H9 (cell line): ENCODE measurements around the gene RAPH1. TPM values are rescaled to one million over a fixed set of nuclear protein-coding genes. Genes with fewer than 3 reads are reported as not detected.
"Not testable (repeated sequence)": the region's sequence is repeated elsewhere in the genome, so short reads cannot be mapped to it uniquely, and the experiment has no call there.

ENCODE experiments used
- DNase-seq: peaks from one replicate; pipeline ENCODE4 v3.0.0-alpha.2; 2017
- H2AFZ ChIP-seq: one replicate; pipeline ENCODE4 v1.6.1; 2013; ENCODE audit warnings: mild to moderate bottlenecking, low read length, control low read depth, moderate library complexity
- H2AK5ac ChIP-seq: 2 replicates; pipeline ENCODE4 v1.6.1; 2013; ENCODE audit warnings: low read length, control low read depth, mixed read lengths; ENCODE audit not compliant: insufficient read length
- H2BK120ac ChIP-seq: one replicate; pipeline ENCODE4 v1.6.1; 2013; ENCODE audit warnings: low read depth, mild to moderate bottlenecking, low read length, control low read depth, inconsistent platforms; ENCODE audit not compliant: poor library complexity, severe bottlenecking
- H2BK12ac ChIP-seq: 2 replicates; pipeline ENCODE4 v1.6.1; 2013; ENCODE audit warnings: low read length, control low read depth, mixed read lengths, low read depth; ENCODE audit not compliant: insufficient read length
- H2BK15ac ChIP-seq: 2 replicates; pipeline ENCODE4 v1.6.1; 2013; ENCODE audit warnings: low read depth, low read length, control low read depth
- H2BK20ac ChIP-seq: one replicate; pipeline ENCODE4 v1.6.1; 2013; ENCODE audit warnings: low read depth, mild to moderate bottlenecking, low read length, control low read depth, inconsistent platforms; ENCODE audit not compliant: poor library complexity, severe bottlenecking
- H2BK5ac ChIP-seq: 2 replicates; pipeline ENCODE4 v1.6.1; 2013; ENCODE audit warnings: low read length, control low read depth, mixed read lengths; ENCODE audit not compliant: insufficient read length
- H3K14ac ChIP-seq: 2 replicates; pipeline ENCODE4 v1.6.1; 2013; ENCODE audit warnings: low read length, control low read depth; ENCODE audit not compliant: insufficient read depth
- H3K18ac ChIP-seq: 2 replicates; pipeline ENCODE4 v1.6.1; 2013; ENCODE audit warnings: low read depth, mild to moderate bottlenecking, mixed read lengths, low read length, control low read depth; ENCODE audit not compliant: insufficient read length
- H3K23ac ChIP-seq: 2 replicates; pipeline ENCODE4 v1.6.1; 2013; ENCODE audit warnings: low read length, control low read depth, mixed read lengths, low read depth; ENCODE audit not compliant: insufficient read length
- H3K23me2 ChIP-seq: 2 replicates; pipeline ENCODE4 v1.6.1; 2013; ENCODE audit warnings: low read depth, mild to moderate bottlenecking, mixed read lengths, low read length, control low read depth; ENCODE audit not compliant: insufficient read length, poor library complexity, severe bottlenecking
- H3K27ac ChIP-seq: 2 replicates; pipeline ENCODE4 v1.5.1; 2013; ENCODE audit warnings: low read length, control low read depth, mixed read lengths, low read depth; ENCODE audit not compliant: insufficient read length
- H3K27me3 ChIP-seq: 2 replicates; pipeline ENCODE4 v1.6.1; 2013; ENCODE audit warnings: low read length, control low read depth, inconsistent platforms; ENCODE audit not compliant: insufficient read depth
- H3K4ac ChIP-seq: 2 replicates; pipeline ENCODE4 v1.6.1; 2013; ENCODE audit warnings: low read depth, mild to moderate bottlenecking, control low read depth, inconsistent platforms, low read length, moderate library complexity
- H3K4me1 ChIP-seq: 2 replicates; pipeline ENCODE4 v1.6.1; 2013; ENCODE audit warnings: low read length, control low read depth, inconsistent platforms; ENCODE audit not compliant: insufficient read depth
- H3K4me2 ChIP-seq: 2 replicates; pipeline ENCODE4 v1.6.1; 2013; ENCODE audit warnings: low read length, control low read depth, mixed read lengths; ENCODE audit not compliant: insufficient read length, insufficient read depth
- H3K56ac ChIP-seq: 2 replicates; pipeline ENCODE4 v1.6.1; 2013; ENCODE audit warnings: low read depth, mild to moderate bottlenecking, mixed read lengths, low read length, control low read depth; ENCODE audit not compliant: insufficient read length
- H3K79me1 ChIP-seq: 2 replicates; pipeline ENCODE4 v1.6.1; 2013; ENCODE audit warnings: low read depth, mild to moderate bottlenecking, moderate library complexity, low read length, control low read depth, inconsistent platforms; ENCODE audit not compliant: insufficient read depth, poor library complexity, severe bottlenecking
- H3K79me2 ChIP-seq: 2 replicates; pipeline ENCODE4 v1.6.1; 2013; ENCODE audit warnings: low read length, control low read depth, inconsistent platforms; ENCODE audit not compliant: insufficient read depth
- H3K9ac ChIP-seq: 2 replicates; pipeline ENCODE4 v1.6.1; 2013; ENCODE audit warnings: low read length, control low read depth, mixed read lengths; ENCODE audit not compliant: insufficient read length; ENCODE audit errors: extremely low read depth
- H3K9me3 ChIP-seq: one replicate; pipeline ENCODE4 v1.6.1; 2013; ENCODE audit warnings: low read depth, low read length, inconsistent platforms; ENCODE audit not compliant: control insufficient read depth
- H3T11ph ChIP-seq: one replicate; pipeline ENCODE4 v1.6.1; 2013; ENCODE audit warnings: mild to moderate bottlenecking, low read length, control low read depth, inconsistent platforms
- H4K20me1 ChIP-seq: one replicate; pipeline ENCODE4 v1.6.1; 2013; ENCODE audit not compliant: control insufficient read depth, insufficient read length, insufficient read depth
- H4K5ac ChIP-seq: 2 replicates; pipeline ENCODE4 v1.6.1; 2013; ENCODE audit warnings: low read depth, mild to moderate bottlenecking, mixed read lengths, low read length, control low read depth; ENCODE audit not compliant: insufficient read length
- H4K8ac ChIP-seq: replicated peaks from 2 replicates; pipeline ENCODE4 v1.6.1; 2013; ENCODE audit warnings: low read length, control low read depth, mixed read lengths, low read depth; ENCODE audit not compliant: insufficient read length
- H4K91ac ChIP-seq: 2 replicates; pipeline ENCODE4 v1.6.1; 2013; ENCODE audit warnings: low read depth, mild to moderate bottlenecking, moderate library complexity, mixed read lengths, low read length, control low read depth; ENCODE audit not compliant: insufficient read length
- H3K27ac Mint-ChIP-seq, 3 experiments: 2 replicates in 2 of 3; 3 replicates in 1 of 3; pipeline ENCODE4 v1.8.0; 2020 to 2021; ENCODE audit warnings: mixed read lengths in 3 of 3, mild to moderate bottlenecking in 1 of 3, moderate library complexity in 1 of 3
- H3K27me3 Mint-ChIP-seq: 2 replicates; pipeline ENCODE4 v1.8.0; 2021; ENCODE audit warnings: low read depth, mild to moderate bottlenecking, moderate library complexity, mixed read lengths
- H3K36me3 Mint-ChIP-seq, 3 experiments: 2 replicates in 2 of 3; 3 replicates in 1 of 3; pipeline ENCODE4 v1.8.0; 2020 to 2021; ENCODE audit warnings: low read depth in 3 of 3, mixed read lengths in 3 of 3; ENCODE audit not compliant: insufficient read depth in 1 of 3
- H3K4me1 Mint-ChIP-seq, 2 experiments: 2 replicates each; pipeline ENCODE4 v1.8.0; 2020; ENCODE audit warnings: mixed read lengths in 2 of 2
- H3K4me3 Mint-ChIP-seq, 2 experiments: 2 replicates in 1 of 2; 3 replicates in 1 of 2; pipeline ENCODE4 v1.8.0; 2020 to 2021; ENCODE audit warnings: mild to moderate bottlenecking in 2 of 2, mixed read lengths in 2 of 2, moderate library complexity in 1 of 2
- H3K9me3 Mint-ChIP-seq, 2 experiments: 2 replicates in 1 of 2; 3 replicates in 1 of 2; pipeline ENCODE4 v1.8.0; 2020; ENCODE audit warnings: mild to moderate bottlenecking in 2 of 2, mixed read lengths in 2 of 2, moderate library complexity in 1 of 2
- CTCF ChIP-seq: fragments of 200-600 bp; sonication (generic); conservative IDR thresholded peaks from 3 replicates; pipeline ENCODE4 v1.8.0; 2021; ENCODE audit warnings: antibody characterized with exemption, mild to moderate bottlenecking
- WGBS: extraction: QIAGEN DNeasy Blood & Tissue Kit; methylation state at CpG from one replicate; pipeline ENCODE4 v1.1.7; 2013; ENCODE audit warnings: missing lambda C conversion rate, low lambda C conversion rate, mixed read lengths; ENCODE audit not compliant: insufficient read length; ENCODE audit errors: extremely low coverage; 5-methylcytosine and 5-hydroxymethylcytosine counted together
- total RNA-seq: library from RNA; stranded (reverse); gene quantifications from 2 replicates; pipeline ENCODE4 v1.2.1, GENCODE V29; 2021

RAPH1 gene
- total RNA-seq, 1 experiment from 2014 or later, result 17.1 TPM

GRCh38 chr2:203510256-203510940 lies 24.7 kb downstream of the RAPH1 start:
- Mint-ChIP-seq H3K27ac (peak overlapping the region; percentile 37 to 84 (median 83); a peak in 4 of 7 replicates), H3K4me3 (no peak overlapping the region), H3K9me3 (peaks cover 5 to 14% of the 10 kb centered on the region in 2 experiments), H3K4me1 (peaks cover 13 to 16% of the 10 kb centered on the region in 2 experiments), H3K36me3 (peaks cover 9 to 25% (median 12%) of the 10 kb centered on the region in 3 experiments), H3K27me3 (no peaks in the 10 kb centered on the region)
- H3K27me3 ChIP-seq, result no peaks in the 10 kb centered on the region
- H3K79me2 ChIP-seq, result peaks cover 3% of the 10 kb centered on the region; the same call in 1 of the 2 replicates
- H3T11ph ChIP-seq, result no peak overlapping the region
- no peak overlapping the region for H3K56ac ChIP-seq
- TF ChIP-seq CTCF, result no peak
- no peak overlapping the region for H3K4me2 ChIP-seq
- no peak overlapping the region for H3K18ac ChIP-seq
- H2BK20ac ChIP-seq, result no peak overlapping the region
- H4K91ac ChIP-seq, result no peak overlapping the region
- H4K20me1 ChIP-seq, result no peaks in the 10 kb centered on the region
- no peak overlapping the region for H3K14ac ChIP-seq
- no peak overlapping the region for H2AFZ ChIP-seq
- WGBS, result no CpG with 5 or more reads among the region's 2 CpGs
- H2BK12ac ChIP-seq, result no peak overlapping the region
- no peak overlapping the region for H3K4ac ChIP-seq
- no peaks in the 10 kb centered on the region for H3K79me1 ChIP-seq
- no peak overlapping the region for H4K8ac ChIP-seq
- H4K5ac ChIP-seq, result no peak overlapping the region
- no peak overlapping the region for H2BK120ac ChIP-seq
- no peak for DNase-seq
- no peak overlapping the region for H2BK15ac ChIP-seq
- H3K4me1 ChIP-seq, result no peaks in the 10 kb centered on the region
- no peak overlapping the region for H3K23ac ChIP-seq
- H2BK5ac ChIP-seq, result no peak overlapping the region
- H3K23me2 ChIP-seq, result no peaks in the 10 kb centered on the region
- H3K9me3 ChIP-seq, result no peaks in the 10 kb centered on the region
- H3K9ac ChIP-seq, result no peak overlapping the region
- no peak overlapping the region for H2AK5ac ChIP-seq
- H3K27ac ChIP-seq, result no peak overlapping the region

DNA sequence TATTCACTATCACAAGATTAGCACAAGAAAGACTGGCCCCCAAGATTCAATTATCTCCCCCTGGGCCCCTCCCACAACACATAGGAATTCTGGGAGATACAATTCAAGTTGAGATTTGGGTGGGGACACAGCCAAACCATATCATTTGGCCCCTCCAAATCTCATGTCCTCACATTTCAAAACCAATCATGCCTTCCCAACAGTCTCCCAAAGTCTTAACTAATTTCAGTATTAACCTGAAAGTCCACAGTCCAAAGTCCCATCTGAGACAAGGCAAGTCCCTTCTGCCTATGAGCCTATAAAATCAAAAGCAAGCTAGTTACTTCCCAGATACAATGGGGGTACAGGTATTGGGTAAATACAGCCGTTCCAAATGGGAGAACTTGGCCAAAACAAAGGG lies 31.6 kb downstream of the RAPH1 start:
- H3K56ac ChIP-seq, result not testable (repeated sequence)

More for the DNA sequence above, 31.6 kb downstream of the RAPH1 start:
- H2BK12ac ChIP-seq, H3K23ac ChIP-seq, H3K18ac ChIP-seq, H4K5ac ChIP-seq, H3K4me3 Mint-ChIP-seq, H3K27ac ChIP-seq, H2BK15ac ChIP-seq, H3K27me3 ChIP-seq, H3K9ac ChIP-seq, H2BK20ac ChIP-seq, H3K4ac ChIP-seq, H3K4me1 Mint-ChIP-seq, H3K14ac ChIP-seq, H3K79me2 ChIP-seq, DNase-seq, H4K91ac ChIP-seq, H3K27ac Mint-ChIP-seq, H3K27me3 Mint-ChIP-seq, H3K4me2 ChIP-seq, H4K20me1 ChIP-seq, H3K23me2 ChIP-seq, H3T11ph ChIP-seq, H3K4me1 ChIP-seq, H2AFZ ChIP-seq, H2BK5ac ChIP-seq, H2BK120ac ChIP-seq, H3K9me3 ChIP-seq, H2AK5ac ChIP-seq, H4K8ac ChIP-seq, H3K79me1 ChIP-seq: not testable (repeated sequence)
- Mint-ChIP-seq H3K9me3 (peaks cover 11 to 24% of the 10 kb centered on the region in 2 experiments), H3K36me3 (peaks cover 24 to 39% (median 25%) of the 10 kb centered on the region in 3 experiments)
- no CpG with 5 or more reads among the region's 1 CpG for WGBS
